H1 (cell line): ENCODE results near the gene TXNRD2. TPM values are rescaled to one million over a fixed set of nuclear protein-coding genes. Genes with fewer than 3 reads are reported as not detected.

Source experiments
- CEBPB ChIP-seq: IDR thresholded peaks from 2 replicates; pipeline ENCODE4 v1.6.1; 2012; ENCODE audit warnings: low read depth, low read length
- CREB1 ChIP-seq: IDR thresholded peaks from 2 replicates; pipeline ENCODE4 v1.6.1; 2012; ENCODE audit warnings: inconsistent platforms
- EGR1 ChIP-seq: IDR thresholded peaks from 2 replicates; pipeline ENCODE4 v1.6.1; 2011; ENCODE audit warnings: low read depth, low read length, borderline replicate concordance
- FOSL1 ChIP-seq: IDR thresholded peaks from 2 replicates; pipeline ENCODE4 v1.6.1; 2011; ENCODE audit warnings: mild to moderate bottlenecking, low read depth, low read length, moderate library complexity; ENCODE audit not compliant: insufficient read depth
- PHF8 ChIP-seq: fragments of 200-600 bp; sonication (generic); conservative IDR thresholded peaks from 2 replicates; pipeline ENCODE4 v1.7.1; 2012; ENCODE audit warnings: low read depth, mild to moderate bottlenecking, inconsistent platforms, low read length, moderate library complexity
- RFX5 ChIP-seq: IDR thresholded peaks from 2 replicates; pipeline ENCODE4 v1.6.1; 2011; ENCODE audit warnings: low read depth, low read length, improper control_type of control experiment, borderline replicate concordance
- RNF2 ChIP-seq: fragments of 200-900, 300-1000 bp; sonication (generic); IDR thresholded peaks from 2 replicates; pipeline ENCODE4 v1.7.1; 2016; ENCODE audit warnings: borderline replicate concordance, low read depth, mild to moderate bottlenecking, antibody characterized with exemption, low read length; ENCODE audit not compliant: poor library complexity, severe bottlenecking; ENCODE audit errors: missing control alignments
- SP4 ChIP-seq: IDR thresholded peaks from 2 replicates; pipeline ENCODE4 v1.6.1; 2012; ENCODE audit warnings: low read length, inconsistent platforms
- TAF1 ChIP-seq: IDR thresholded peaks from 2 replicates; pipeline ENCODE4 v1.6.1; 2011; ENCODE audit warnings: mild to moderate bottlenecking, low read depth, low read length
- TAF7 ChIP-seq: optimal IDR thresholded peaks from 2 replicates; pipeline ENCODE3; 2011; ENCODE audit warnings: low read depth, mild to moderate bottlenecking, inconsistent platforms, low read length, moderate library complexity, borderline replicate concordance
- TEAD4 ChIP-seq: IDR thresholded peaks from 2 replicates; pipeline ENCODE4 v1.6.1; 2012; ENCODE audit warnings: low read depth, low read length, inconsistent platforms, mixed read lengths
- polyA plus RNA-seq, 7 experiments: library from polyadenylated mRNA; depleted of rRNA in 3 of 7; stranded (reverse) in 5 of 7; unstranded in 2 of 7; fragments of >200 nt in 5 of 7; fragments of 200-250 nt in 2 of 7; gene quantifications; 1 replicate in 5 of 7; 2 replicates in 1 of 7; 4 replicates in 1 of 7; pipeline versions ENCODE4 v1.2.1 to v1.2.3, GENCODE V29; 2011 to 2013; ENCODE audit warnings: missing spikeins in 2 of 7, mixed read lengths in 2 of 7
- total RNA-seq: library from RNA; stranded (reverse); fragmentation: NEBNext Ultra II Directional; extraction: Animal tissue kit (Norgen Biotek cat#: 25700); gene quantifications from 2 replicates; pipeline ENCODE4 v1.2.1, GENCODE V29; 2021

TXNRD2 gene
- total and polyA plus RNA-seq, 2 of the 8 experiments (the other 6 are each of a cell fraction or from before 2014, with no cell fraction given): 14.8 to 21.9 TPM

DNA sequence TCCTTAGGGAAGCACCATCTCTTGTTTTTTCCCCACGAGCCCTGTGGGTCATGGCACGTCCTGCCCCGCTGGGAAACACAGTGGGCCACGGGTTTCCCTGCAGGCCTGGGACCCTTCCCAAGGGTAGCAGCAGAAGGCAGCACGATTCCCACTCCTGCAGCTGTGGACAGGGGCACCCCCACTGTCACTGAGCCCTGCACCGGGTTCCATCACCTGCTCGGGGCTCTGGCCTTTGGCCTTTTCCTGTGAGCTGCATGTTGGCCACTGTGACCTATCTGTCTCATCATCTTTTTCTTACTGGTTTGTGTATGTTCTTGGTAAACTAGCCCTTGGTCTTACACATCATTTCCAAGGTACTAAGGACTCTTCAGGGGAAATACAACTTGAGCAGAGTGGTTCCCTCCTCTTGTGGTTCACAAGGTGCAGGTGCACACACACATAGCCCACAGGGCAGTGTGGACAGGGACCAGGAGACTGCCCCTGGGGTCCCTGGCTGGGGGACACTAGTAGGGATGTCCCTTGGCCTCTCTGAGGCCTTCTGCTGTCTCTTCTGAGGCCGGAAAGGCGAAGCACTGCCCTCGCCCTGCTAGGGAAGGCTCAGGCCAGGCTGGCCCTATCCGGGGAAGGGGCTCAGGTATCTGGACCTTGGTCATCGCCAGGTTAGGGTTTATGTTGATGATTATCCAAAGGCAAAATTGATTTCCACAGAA, 19.0 kb upstream of the TXNRD2 start (continued):
- TF ChIP-seq PHF8: no peak
- no peak for TF ChIP-seq FOSL1
- TF ChIP-seq RNF2: no peak
- TF ChIP-seq CREB1: no peak
- TF ChIP-seq CEBPB: no peak
- no peak for TF ChIP-seq RFX5
- TF ChIP-seq TAF1: no peak
- no peak for TF ChIP-seq SP4
- no peak for TF ChIP-seq TAF7
- TF ChIP-seq EGR1: no peak
- no peak for TF ChIP-seq TEAD4
- TF ChIP-seq, all 59 proteins: peak for 0
